ENCODE measurements around the gene TECTA. TPM values are rescaled to one million over a fixed set of nuclear protein-coding genes. Genes with fewer than 3 reads are reported as not detected.
"Not testable (repeated sequence)": the region's sequence is repeated elsewhere in the genome, so short reads cannot be mapped to it uniquely, and the experiment has no call there.

TECTA gene
- total RNA-seq, 1 experiment from 2014 or later, result not detected

- Histone ChIP-seq H3K9me3 (no peaks in the 10 kb centered on the region), H3K4me3 (no peak overlapping the region), H3K27me3 (peaks cover 19% of the 10 kb centered on the region), H3K36me3 (no peaks in the 10 kb centered on the region)
- no peak for DNase-seq
These were observed 125.6 kb downstream of the TECTA start for GRCh38 chr11:121226415-121227263.

- H3K36me3 ChIP-seq, result no peaks in the 10 kb centered on the region
- peaks cover 14% of the 10 kb centered on the region for H3K27me3 ChIP-seq
- DNase-seq, result no peak
These were observed 127.8 kb downstream of the TECTA start for GRCh38 chr11:121228851-121229250.

GRCh38 chr11:121229495-121230215, 128.6 kb downstream of the TECTA start:
- Histone ChIP-seq H3K36me3 (no peaks in the 10 kb centered on the region), H3K9me3 (no peaks in the 10 kb centered on the region), H3K4me3 (no peak overlapping the region), H3K27me3 (peaks cover 16% of the 10 kb centered on the region)
- DNase-seq, result no peak

More at GRCh38 chr11:121228851-121229250, 127.8 kb downstream of the TECTA start:
- Histone ChIP-seq H3K9me3 (no peaks in the 10 kb centered on the region), H3K4me3 (no peak overlapping the region)

GRCh38 chr11:121231576-121232278, 130.7 kb downstream of the TECTA start:
- no peak overlapping the region for H3K4me3 ChIP-seq
- H3K9me3 ChIP-seq, result no peaks in the 10 kb centered on the region
- H3K27me3 ChIP-seq, result peaks cover 20% of the 10 kb centered on the region
- H3K36me3 ChIP-seq, result no peaks in the 10 kb centered on the region
- DNase-seq, result no peak

- DNase-seq, result no peak
- no peak overlapping the region for H3K4me3 ChIP-seq
- peaks cover 14% of the 10 kb centered on the region for H3K27me3 ChIP-seq
- no peaks in the 10 kb centered on the region for H3K9me3 ChIP-seq
- no peaks in the 10 kb centered on the region for H3K36me3 ChIP-seq
These were observed 134.0 kb downstream of the TECTA start for GRCh38 chr11:121235057-121235456.

- no peaks in the 10 kb centered on the region for H3K36me3 ChIP-seq
- no peak for DNase-seq
- H3K9me3 ChIP-seq, result no peaks in the 10 kb centered on the region
- H3K4me3 ChIP-seq, result no peak overlapping the region
- H3K27me3 ChIP-seq, result peaks cover 12% of the 10 kb centered on the region; the same call in 1 of the 2 replicates
These were observed 135.3 kb downstream of the TECTA start for GRCh38 chr11:121236115-121237001.

GRCh38 chr11:121237247-121237646, 136.2 kb downstream of the TECTA start:
- H3K27me3 ChIP-seq, result peaks cover 12% of the 10 kb centered on the region; the same call in 1 of the 2 replicates
- H3K4me3 ChIP-seq, DNase-seq, H3K36me3 ChIP-seq, H3K9me3 ChIP-seq: not testable (repeated sequence)

GRCh38 chr11:121237686-121238658, 136.9 kb downstream of the TECTA start:
- H3K27me3 ChIP-seq, result peaks cover 12% of the 10 kb centered on the region; the same call in 1 of the 2 replicates
- no peak overlapping the region for H3K4me3 ChIP-seq
- H3K9me3 ChIP-seq, result no peaks in the 10 kb centered on the region
- H3K36me3 ChIP-seq, result no peaks in the 10 kb centered on the region
- peak; percentile 72 for DNase-seq

- H3K4me3 ChIP-seq, result no peak overlapping the region
- no peak for DNase-seq
- no peaks in the 10 kb centered on the region for H3K9me3 ChIP-seq
- H3K27me3 ChIP-seq, result peaks cover 9% of the 10 kb centered on the region; the same call in 1 of the 2 replicates
- H3K36me3 ChIP-seq, result no peaks in the 10 kb centered on the region
These were observed 137.9 kb downstream of the TECTA start for GRCh38 chr11:121238956-121239355.

GRCh38 chr11:121240001-121240400, 139.0 kb downstream of the TECTA start:
- H3K4me3 ChIP-seq, H3K9me3 ChIP-seq, H3K36me3 ChIP-seq, H3K27me3 ChIP-seq, DNase-seq: not testable (repeated sequence)

- 0 out of 2 replicates have a peak, but pooled peaks cover 4% of the 10 kb centered on the region for H3K27me3 ChIP-seq
- peak; percentile 41 for DNase-seq
- no peaks in the 10 kb centered on the region for H3K36me3 ChIP-seq
- H3K9me3 ChIP-seq, result no peaks in the 10 kb centered on the region
- no peak overlapping the region for H3K4me3 ChIP-seq
These were observed 139.7 kb downstream of the TECTA start for GRCh38 chr11:121240650-121241303.

Data from MG63 (cell line).